HG03460 (cell line): Measurements from ENCODE around the gene FEM1A.
"Not testable (repeated sequence)": the region's sequence is repeated elsewhere in the genome, so short reads cannot be mapped to it uniquely, and the experiment has no call there.

Source experiments
- ATAC-seq: cut with Tn5 transposase; IDR thresholded peaks from one replicate; pipeline ENCODE4 v1.9.1; 2021; ENCODE audit not compliant: unreplicated experiment

Gene FEM1A

DNA sequence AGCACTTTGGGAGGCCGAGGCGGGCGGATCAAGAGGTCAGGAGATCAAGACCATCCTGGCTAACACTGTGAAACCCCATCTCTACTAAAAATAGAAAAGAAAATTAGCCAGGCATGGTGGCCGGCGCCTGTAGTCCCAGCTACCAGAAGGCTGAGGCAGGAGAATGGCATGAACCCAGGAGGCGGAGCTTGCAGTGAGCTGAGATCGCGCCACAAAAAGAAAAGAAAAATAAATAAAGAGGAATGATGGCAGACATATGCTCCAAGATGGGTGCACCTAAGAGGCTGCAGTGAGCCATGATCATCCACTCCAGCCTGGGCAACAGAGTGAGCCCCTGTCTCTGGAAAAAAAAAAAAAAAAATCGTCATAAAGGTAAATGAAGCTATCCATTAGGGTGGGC lies 54.4 kb downstream of the FEM1A start:
- ATAC-seq, result not testable (repeated sequence)

DNA sequence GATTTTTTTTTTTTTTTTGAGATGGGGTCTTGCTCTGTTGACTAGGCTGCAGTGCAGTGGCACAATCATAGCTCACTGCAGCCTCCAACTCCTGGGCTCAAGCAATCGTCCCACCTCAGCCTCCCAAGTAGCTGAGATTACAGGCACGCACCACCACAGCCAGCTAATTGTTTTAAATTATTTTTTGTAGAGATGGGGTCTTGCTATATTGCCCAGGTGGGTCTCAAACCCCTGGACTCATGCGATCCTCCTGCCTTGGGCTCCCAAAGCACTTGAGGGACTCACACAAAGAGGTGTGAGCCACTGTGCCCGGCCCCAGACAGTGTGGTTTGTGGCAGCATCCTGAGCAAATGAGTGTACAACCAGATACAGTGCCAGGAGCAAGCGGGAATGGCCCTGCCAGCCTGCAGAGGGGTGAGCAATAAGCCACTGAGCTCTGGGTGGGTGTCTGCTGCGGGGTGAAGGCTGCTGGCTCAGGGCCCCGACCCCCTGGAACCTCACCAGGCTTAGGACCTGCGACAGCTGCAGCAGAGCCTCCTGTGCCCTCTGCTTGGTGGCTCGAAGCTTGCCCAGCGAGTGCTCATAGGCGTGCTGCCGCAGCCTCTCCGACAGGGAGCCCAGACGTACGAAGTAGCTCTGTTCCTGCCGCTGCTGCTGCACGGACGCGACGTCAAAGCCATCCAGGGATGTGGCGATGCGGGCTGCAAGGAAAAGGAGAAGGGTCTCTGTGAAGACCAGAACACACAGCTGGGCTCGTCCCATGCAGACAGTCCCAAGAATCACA lies 55.8 kb downstream of the FEM1A start:
- no peak for ATAC-seq

DNA sequence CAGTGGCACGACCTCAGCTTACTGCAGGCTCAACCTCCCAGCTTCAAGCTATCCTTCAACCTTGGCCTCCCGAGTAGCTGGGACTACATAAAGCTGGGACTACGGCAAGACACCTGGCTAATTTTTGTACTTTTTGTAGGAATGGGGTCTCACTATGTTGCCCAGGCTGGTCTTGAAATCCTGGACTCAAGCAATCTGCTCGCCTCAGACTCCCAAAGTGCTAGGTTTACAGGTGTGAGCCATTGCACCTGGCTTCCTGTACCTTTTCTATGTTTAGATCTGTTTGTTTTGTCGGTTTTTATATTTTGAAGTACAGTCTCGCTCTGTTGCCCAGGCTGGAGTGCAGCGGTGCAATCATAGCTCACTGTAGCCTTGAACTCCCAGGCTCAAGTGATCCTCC lies 57.5 kb downstream of the FEM1A start:
- ATAC-seq, result no peak
